Erythroblast (primary cell): ENCODE measurements around the gene NFU1.

Source experiments
- DNase-seq, 2 experiments: peaks; one replicate each; lab custom pipeline; 2025; lab: John Stamatoyannopoulos, UW
- GATA1 ChIP-seq: IDR thresholded peaks from 2 replicates; pipeline ENCODE4 v1.6.1; 2011; ENCODE audit warnings: low read depth, mild to moderate bottlenecking, control low read depth, low read length, moderate library complexity
- POLR2A ChIP-seq: IDR thresholded peaks from 2 replicates; pipeline ENCODE4 v1.6.1; 2011; ENCODE audit warnings: mild to moderate bottlenecking, low read length

The NFU1 gene

GRCh38 chr2:69387770-69388481 lies 49.3 kb downstream of the NFU1 start:
- TF ChIP-seq POLR2A: no peak
- no peak for TF ChIP-seq GATA1
- DNase-seq: no peak

DNA sequence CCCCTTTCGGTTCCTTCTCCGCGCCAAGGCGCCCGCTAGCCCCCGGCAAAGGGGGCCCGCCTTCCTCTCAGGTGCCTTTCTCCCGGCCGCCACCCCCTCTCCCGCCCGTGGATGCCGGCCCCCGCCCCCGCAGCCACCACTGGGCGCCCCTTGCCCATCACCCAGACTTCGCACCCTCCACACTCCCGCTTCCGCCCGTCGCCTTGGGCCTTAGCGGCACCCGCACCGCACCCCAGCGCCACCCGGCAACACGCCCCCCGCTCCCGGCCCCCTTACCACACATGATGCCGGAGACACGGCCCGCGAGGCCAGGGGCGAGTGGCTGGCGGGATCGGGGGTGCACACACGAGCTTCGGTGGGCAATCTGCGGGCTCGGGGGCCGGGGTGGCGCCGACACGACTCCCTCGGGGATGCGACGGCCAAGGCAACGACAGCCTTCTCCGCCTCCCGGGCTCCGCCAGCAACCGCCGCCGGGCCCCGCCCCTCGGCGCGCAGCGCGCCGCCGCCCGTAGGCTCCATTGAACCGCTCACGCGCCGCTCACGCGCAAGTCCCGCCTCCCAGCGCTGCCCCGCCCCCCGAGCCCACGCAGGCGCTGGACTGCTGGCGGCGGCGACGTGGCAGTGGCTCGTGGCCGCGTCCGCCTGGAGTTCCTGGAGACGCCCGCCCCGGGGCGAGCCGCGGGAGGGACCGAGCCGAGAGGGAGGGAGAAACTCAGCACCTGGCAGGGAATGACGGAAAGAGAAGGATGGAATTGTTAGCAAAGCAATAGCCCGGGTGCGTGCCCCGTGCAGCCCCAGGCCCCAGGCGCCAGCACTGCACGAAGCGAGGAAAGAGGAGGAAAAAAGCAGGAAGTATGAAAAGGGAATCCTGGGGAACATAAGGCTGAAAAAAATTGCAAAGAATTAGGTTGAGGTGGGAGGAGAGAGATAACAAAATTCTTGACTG lies 50.2 kb downstream of the NFU1 start, which contains the start of gene GFPT1:
Gene GFPT1 (minus strand): TSS at position 439 of the 946 bp plus-strand sequence. CDS start 156 bp downstream, at position 283.
- TF ChIP-seq POLR2A: peak; percentile 81
- no peak for TF ChIP-seq GATA1

GRCh38 chr2:69386360-69386759 lies 50.9 kb downstream of the NFU1 start:
- peak in 1 of 2 experiments; percentile 67 for DNase-seq
- TF ChIP-seq GATA1 (no peak), POLR2A (no peak)

More for the DNA sequence above, 50.2 kb downstream of the NFU1 start, which contains the start of gene GFPT1:
- peak; percentile 94 to 98 for DNase-seq

GRCh38 chr2:69385443-69386151 lies 51.6 kb downstream of the NFU1 start:
- TF ChIP-seq POLR2A (no peak), GATA1 (no peak)
- peak; percentile 67 to 88 for DNase-seq

- no peak for TF ChIP-seq POLR2A
- TF ChIP-seq GATA1: no peak
Observed at GRCh38 chr2:69384618-69385081, 52.6 kb downstream of the NFU1 start.

DNA sequence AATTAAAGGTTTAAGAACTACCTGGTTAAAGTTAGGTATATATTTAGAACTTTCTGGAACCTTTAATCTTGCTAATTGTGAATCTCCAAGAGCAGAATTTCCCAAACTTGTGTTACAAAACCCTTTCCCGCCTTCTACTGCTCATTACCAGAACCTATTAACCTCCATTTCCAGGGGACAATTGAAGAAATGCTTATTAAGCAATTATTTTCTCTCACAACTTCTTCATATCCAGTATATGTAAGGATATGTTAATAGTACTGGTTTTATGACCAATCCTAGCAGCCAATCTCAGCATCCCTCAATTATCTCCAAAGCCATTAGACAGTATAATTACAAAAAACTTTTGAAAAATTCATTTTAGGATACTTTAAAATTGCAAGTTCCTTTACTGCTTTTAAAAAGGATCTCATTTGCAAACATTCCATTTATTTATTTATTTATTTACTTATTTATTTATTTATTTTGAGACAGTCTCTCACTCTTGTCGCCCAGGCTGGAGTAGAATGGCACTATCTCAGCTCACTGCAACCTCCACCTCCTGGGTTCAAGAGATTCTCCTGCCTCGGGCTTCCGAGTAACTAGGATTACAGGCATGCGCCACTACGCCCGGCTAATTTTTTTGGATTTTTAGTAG lies 53.9 kb downstream of the NFU1 start:
- no peak for DNase-seq
- no peak for TF ChIP-seq GATA1

More at GRCh38 chr2:69384618-69385081, 52.6 kb downstream of the NFU1 start:
- DNase-seq: peak in 1 of 2 experiments; percentile 40

- DNase-seq: no peak
- TF ChIP-seq GATA1: no peak
- no peak for TF ChIP-seq POLR2A
Observed at GRCh38 chr2:69382547-69382946, 54.7 kb downstream of the NFU1 start.

DNA sequence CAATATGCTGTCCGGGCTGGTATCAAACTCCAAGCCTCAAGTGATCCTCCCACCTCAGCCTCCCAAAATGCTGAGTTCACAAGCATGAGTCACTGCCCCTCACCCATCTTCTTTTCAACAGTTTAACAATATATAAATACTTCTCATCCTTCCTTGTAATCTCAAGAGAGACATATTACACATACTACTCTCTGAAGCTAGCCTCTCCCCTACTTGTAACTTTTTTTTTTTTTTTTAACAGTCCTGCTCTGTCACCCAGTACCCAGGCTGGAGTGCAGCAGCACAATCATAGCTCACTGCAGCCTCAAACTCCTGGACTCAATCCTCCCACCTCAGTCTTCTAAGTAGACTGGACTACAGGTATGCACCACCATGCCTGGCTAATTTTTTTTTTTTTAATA lies 55.9 kb downstream of the NFU1 start:
- DNase-seq: peak; percentile 62 to 88
- no peak for TF ChIP-seq GATA1
- no peak for TF ChIP-seq POLR2A

DNA sequence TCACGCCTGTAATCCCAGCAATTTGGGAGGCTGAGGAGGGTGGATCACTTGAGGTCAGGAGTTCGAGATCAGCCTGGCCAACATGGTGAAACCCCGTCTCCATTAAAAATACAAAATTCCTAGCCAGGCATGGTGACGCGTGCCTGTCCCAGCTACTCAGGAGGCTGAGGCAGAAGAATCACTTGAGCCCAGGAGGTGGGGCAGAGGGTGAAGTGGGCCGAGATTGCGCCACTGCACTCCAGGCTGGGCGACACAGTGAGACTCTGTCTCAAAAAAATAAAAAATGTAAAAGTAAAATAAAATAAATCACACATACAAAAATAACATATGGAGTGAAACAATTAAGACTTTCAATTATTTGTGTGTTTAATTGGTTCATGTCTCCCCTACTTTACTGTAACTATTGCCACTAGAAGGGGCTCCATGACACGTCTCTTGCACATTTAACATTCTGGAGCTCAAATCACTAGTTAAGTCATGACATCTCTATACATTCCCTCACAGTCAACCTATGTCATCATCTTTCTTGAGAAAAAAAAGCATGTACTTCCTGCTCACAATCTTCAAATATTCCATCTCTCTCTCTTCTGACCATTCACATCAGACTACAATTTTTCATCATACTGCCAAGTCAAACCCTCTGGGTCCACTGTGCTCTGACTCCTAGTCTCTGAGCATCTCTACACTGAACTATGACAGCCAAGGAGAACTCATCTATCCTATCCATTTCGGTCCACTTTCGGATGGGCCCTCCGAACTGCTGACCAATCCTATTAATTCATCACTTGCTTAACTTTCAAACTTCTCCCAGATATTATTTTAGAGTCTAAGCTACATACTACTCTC lies 56.9 kb downstream of the NFU1 start:
- peak in 1 of 2 experiments; percentile 49 for DNase-seq
- TF ChIP-seq GATA1 (no peak), POLR2A (no peak)

DNA sequence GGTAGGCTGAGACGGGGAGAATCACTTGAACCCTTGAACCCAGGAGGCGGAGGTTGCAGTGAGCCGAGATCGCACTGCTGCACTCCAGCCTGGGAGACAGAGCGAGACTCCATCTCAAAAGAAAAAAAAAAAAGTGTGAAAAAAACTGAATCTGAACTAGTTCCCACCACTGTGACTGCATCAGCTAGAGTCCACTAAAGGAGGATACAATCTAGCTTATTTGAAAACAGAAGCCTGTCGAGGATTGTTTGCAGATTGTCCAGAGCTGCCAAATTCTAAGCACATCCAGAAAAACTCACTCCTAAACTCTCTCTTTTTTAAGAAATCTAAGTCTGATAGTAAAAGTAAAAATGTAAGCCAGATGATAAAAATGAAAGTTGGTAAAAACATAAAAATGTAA lies 60.8 kb downstream of the NFU1 start:
- TF ChIP-seq GATA1 (no peak), POLR2A (no peak)
- no peak for DNase-seq

DNA sequence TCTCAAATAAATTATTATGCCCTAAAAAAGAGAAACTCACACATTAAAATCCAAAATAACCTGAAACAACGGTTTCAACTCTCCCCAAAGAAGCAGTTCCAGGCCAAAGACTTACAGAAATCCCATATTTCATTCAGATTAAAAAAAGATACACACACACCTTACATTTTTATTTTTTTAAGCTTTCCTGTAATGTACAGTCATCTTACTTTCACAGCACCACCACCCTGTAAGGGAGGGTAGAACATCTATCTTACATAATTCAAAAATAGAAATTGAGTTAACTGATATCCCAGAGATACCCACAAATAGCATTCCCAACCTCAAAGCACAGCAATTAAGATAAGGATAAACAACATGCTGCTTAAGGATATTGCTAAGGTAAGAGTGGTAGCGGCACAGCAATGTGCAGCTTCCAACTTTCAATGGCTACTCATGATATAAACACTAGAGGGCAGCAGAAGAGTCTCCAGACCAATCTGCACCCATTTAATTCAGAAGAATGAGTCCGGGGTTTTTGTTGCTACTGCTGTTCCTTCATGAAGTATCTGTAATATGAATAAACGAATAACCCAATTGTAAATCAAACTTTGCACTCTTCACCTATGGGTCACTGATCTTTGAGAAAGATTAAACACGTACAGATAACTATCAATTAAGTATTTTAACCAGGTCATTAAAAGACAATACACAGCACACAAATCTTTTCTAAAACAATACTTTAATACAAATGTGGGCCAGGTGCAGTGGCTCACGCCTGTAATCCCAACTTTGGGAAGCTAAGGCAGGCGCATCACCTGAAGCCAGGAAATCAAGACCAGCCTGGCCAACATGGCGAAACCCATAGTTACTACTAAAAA lies 61.5 kb downstream of the NFU1 start:
- DNase-seq: peak; percentile 55 to 75
- TF ChIP-seq GATA1 (no peak), POLR2A (no peak)
